ENCODE measurements around the gene ZNF564.

ZNF564 gene

DNA sequence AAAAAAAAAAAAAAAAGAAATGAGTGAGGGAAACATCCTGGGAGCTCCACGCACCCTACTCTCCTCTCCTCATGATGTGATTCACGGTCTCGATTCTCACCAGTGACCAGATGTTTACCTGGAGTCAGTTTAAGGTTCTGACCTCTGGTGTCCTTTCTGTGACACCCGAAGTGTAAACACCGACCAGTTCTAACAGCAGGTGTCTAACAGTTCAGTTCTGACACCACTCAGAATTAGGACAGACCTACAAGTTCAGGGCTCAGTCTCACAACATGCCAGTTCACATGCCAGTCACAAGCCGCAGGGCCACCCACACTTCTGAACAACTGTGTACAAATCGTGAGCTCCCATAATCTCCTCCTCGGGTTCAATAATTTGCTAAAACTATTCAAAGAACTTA, 6.0 kb downstream of the ZNF564 start:
- H3K9me3 ChIP-seq (ENCODE audit: insufficient read depth, low read length) = peaks cover 5% of the 10 kb centered on the region; the same call in 1 of the 2 replicates
- no peak for DNase-seq (ENCODE audit: low read depth, low spot score)
- H3K9ac ChIP-seq (ENCODE audit: insufficient read length, low read depth) = no peak overlapping the region

DNA sequence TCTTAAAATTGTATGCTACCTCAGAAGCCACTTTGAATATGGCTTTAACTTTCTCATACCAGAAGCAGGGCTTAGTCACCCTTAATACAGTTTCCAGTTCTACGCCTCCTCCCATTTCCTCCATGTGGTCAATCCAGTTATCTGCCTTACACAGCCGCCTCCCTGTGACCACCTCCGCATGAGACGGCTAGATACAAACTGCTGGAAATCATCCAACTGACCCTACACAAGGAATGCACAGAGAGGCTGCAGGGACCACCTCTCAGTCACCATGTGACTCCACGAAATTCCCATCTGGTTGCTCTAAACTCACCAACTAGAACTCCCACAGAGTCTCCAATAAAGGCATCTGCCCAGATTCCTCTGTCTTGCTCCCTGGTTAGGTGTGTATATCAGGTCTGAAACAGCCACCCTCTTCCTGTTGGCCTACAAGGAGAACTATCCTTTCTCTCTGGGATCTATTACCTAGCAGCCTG, 6.8 kb downstream of the ZNF564 start:
- Histone ChIP-seq H3K4me3 (ENCODE audit: insufficient read length, low read depth) (no peak overlapping the region), H3K4me1 (ENCODE audit: insufficient read depth, insufficient read length) (no peaks in the 10 kb centered on the region), H3K9ac (ENCODE audit: insufficient read length, low read depth) (no peak overlapping the region), H3K36me3 (ENCODE audit: insufficient read depth, insufficient read length, low read length) (peaks cover 39% of the 10 kb centered on the region), H3K27me3 (ENCODE audit: insufficient read depth, insufficient read length) (no peaks in the 10 kb centered on the region), H3K9me3 (ENCODE audit: insufficient read depth, low read length) (peaks cover 5% of the 10 kb centered on the region; the same call in 1 of the 2 replicates)
- DNase-seq (ENCODE audit: low read depth, low spot score) = no peak
- TF ChIP-seq YY1 (IDR thresholded peaks at IDR 0.05; ENCODE audit: insufficient read depth, insufficient read length) = no peak

More for the DNA sequence above, 6.0 kb downstream of the ZNF564 start:
- Histone ChIP-seq H3K36me3 (ENCODE audit: insufficient read depth, insufficient read length, low read length) (peaks cover 39% of the 10 kb centered on the region), H3K4me3 (ENCODE audit: insufficient read length, low read depth) (no peak overlapping the region), H3K4me1 (ENCODE audit: insufficient read depth, insufficient read length) (no peaks in the 10 kb centered on the region), H3K27me3 (ENCODE audit: insufficient read depth, insufficient read length) (no peaks in the 10 kb centered on the region)
- no peak for TF ChIP-seq ZNF274 (IDR thresholded peaks at IDR 0.05; ENCODE audit: low read depth, low read length)
- no peak for TF ChIP-seq YY1 (IDR thresholded peaks at IDR 0.05; ENCODE audit: insufficient read depth, insufficient read length)
- TF ChIP-seq SUZ12 (IDR thresholded peaks at IDR 0.05; ENCODE audit: extremely low read depth, insufficient read depth, insufficient read length) = no peak

DNA sequence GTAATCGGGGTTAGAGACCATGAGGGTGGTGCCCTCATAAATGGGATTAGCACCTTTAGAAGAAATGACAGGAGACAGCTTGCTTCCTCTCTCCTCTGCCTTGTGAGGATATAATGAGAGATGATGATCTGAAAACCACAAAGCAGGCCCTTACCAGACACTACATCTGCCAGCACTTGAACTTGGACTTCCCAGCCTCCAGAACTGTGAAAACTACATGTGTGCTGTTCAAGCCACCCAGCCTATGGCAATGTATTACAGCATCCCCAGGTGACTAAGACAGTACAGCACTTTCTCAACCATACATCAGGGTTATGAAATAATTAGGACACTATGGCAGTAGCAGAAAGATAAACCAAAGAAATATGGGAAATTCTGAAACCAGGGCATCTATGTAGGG, 7.4 kb downstream of the ZNF564 start:
- H3K4me1 ChIP-seq (ENCODE audit: insufficient read depth, insufficient read length) = no peaks in the 10 kb centered on the region
- H3K36me3 ChIP-seq (ENCODE audit: insufficient read depth, insufficient read length, low read length) = peaks cover 38% of the 10 kb centered on the region
- no peaks in the 10 kb centered on the region for H3K27me3 ChIP-seq (ENCODE audit: insufficient read depth, insufficient read length)
- H3K4me3 ChIP-seq (ENCODE audit: insufficient read length, low read depth) = no peak overlapping the region
- H3K9me3 ChIP-seq (ENCODE audit: insufficient read depth, low read length) = peaks cover 7% of the 10 kb centered on the region; the same call in 1 of the 2 replicates
- TF ChIP-seq SUZ12 (IDR thresholded peaks at IDR 0.05; ENCODE audit: extremely low read depth, insufficient read depth, insufficient read length) = no peak
- TF ChIP-seq YY1 (IDR thresholded peaks at IDR 0.05; ENCODE audit: insufficient read depth, insufficient read length) = no peak
- no peak for TF ChIP-seq ZNF274 (IDR thresholded peaks at IDR 0.05; ENCODE audit: low read depth, low read length)
- no peak overlapping the region for H3K9ac ChIP-seq (ENCODE audit: insufficient read length, low read depth)
- DNase-seq (ENCODE audit: low read depth, low spot score) = no peak

DNA sequence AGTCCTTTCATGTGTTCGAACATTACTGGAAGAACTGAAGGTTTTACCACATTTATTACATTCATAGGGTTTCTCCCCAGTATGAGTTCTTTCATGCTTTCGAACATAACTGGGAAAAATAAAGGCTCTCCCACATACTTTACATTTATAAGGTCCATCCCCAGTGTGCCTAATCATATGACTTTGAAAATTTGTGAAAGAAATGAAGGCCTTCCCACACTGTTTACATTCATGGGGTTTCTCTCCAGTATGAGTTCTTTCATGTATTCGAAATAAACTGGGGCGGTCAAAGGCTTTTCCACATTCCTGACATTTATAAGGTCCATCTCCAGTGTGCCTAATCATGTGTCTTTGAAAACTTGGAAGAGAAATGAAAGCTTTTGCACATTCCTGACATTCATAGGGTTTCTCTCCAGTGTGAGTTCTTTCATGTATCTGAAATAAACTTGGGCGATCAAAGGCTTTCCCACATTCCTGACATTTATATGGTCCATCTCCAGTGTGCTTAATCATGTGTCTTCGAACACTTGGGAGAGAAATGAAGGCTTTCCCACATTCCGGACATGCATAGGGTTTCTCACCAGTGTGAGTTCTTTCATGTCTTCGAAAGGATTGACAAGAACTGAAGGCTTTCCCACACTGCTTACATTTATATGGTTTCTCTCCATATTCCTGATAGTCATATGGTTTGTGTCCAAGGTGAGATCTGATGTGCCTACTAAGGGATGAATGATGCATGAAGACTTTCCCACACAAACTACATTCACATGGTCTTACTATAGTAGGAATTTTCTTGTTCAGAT, 24.0 kb downstream of the ZNF564 start:
- DNase-seq (ENCODE audit: low read depth, low spot score) = no peak
- Histone ChIP-seq H3K9me3 (ENCODE audit: insufficient read depth, low read length) (peaks cover 99% of the 10 kb centered on the region), H3K4me1 (ENCODE audit: insufficient read depth, insufficient read length) (no peaks in the 10 kb centered on the region), H3K27me3 (ENCODE audit: insufficient read depth, insufficient read length) (no peaks in the 10 kb centered on the region), H3K4me3 (ENCODE audit: insufficient read length, low read depth) (no peak overlapping the region), H3K36me3 (ENCODE audit: insufficient read depth, insufficient read length, low read length) (peaks cover 69% of the 10 kb centered on the region), H3K9ac (ENCODE audit: insufficient read length, low read depth) (no peak overlapping the region)
- TF ChIP-seq ZNF274 (IDR thresholded peaks at IDR 0.05; ENCODE audit: low read depth, low read length) = peak; percentile 93
- TF ChIP-seq YY1 (IDR thresholded peaks at IDR 0.05; ENCODE audit: insufficient read depth, insufficient read length) = no peak
- TF ChIP-seq SUZ12 (IDR thresholded peaks at IDR 0.05; ENCODE audit: extremely low read depth, insufficient read depth, insufficient read length) = no peak

DNA sequence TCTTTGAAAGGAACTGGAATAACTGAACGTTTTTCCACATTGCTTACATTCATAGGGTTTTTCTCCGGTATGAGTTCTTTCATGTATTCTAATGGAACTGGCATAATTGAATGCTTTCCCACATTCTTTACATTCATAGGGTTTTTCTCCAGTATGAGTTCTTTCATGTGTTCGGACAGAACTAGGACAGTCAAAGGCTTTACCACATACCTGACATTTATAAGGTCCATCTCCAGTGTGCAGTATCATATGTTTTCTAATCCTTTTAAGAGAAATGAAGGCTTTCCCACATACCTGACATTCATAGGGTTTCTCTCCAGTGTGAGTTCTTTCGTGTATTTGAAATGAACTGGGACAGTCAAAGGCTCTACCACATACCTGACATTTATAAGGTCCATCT, 24.7 kb downstream of the ZNF564 start:
- H3K9ac ChIP-seq (ENCODE audit: insufficient read length, low read depth) = no peak overlapping the region
- peaks cover 100% of the 10 kb centered on the region for H3K9me3 ChIP-seq (ENCODE audit: insufficient read depth, low read length)
- no peak for DNase-seq (ENCODE audit: low read depth, low spot score)
- TF ChIP-seq ZNF274 (IDR thresholded peaks at IDR 0.05; ENCODE audit: low read depth, low read length) (no peak), SUZ12 (IDR thresholded peaks at IDR 0.05; ENCODE audit: extremely low read depth, insufficient read depth, insufficient read length) (no peak), YY1 (IDR thresholded peaks at IDR 0.05; ENCODE audit: insufficient read depth, insufficient read length) (no peak)
- H3K4me1 ChIP-seq (ENCODE audit: insufficient read depth, insufficient read length) = no peaks in the 10 kb centered on the region
- peaks cover 67% of the 10 kb centered on the region for H3K36me3 ChIP-seq (ENCODE audit: insufficient read depth, insufficient read length, low read length)
- no peak overlapping the region for H3K4me3 ChIP-seq (ENCODE audit: insufficient read length, low read depth)
- no peaks in the 10 kb centered on the region for H3K27me3 ChIP-seq (ENCODE audit: insufficient read depth, insufficient read length)

DNA sequence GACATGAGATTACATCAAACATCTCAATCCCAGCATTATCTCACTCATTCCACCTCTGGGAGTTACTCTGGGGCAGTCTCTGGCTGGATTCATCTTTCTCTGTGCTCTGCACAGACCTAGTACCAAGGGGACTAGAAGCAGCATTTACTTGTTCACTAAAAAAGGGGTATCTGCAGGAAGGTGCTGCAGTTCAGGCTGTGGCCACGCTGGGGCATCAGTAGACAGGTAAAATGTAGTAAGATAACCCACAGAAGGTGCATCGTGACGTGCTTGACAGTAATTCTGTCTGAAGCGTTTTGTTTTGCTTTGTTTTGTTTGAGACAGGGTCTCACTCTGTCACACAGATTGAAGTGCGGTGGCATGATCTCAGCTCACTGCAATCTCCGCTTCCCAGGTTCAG, 29.3 kb downstream of the ZNF564 start:
- DNase-seq (ENCODE audit: low read depth, low spot score) = peak; percentile 33
- Histone ChIP-seq H3K4me1 (ENCODE audit: insufficient read depth, insufficient read length) (no peaks in the 10 kb centered on the region), H3K4me3 (ENCODE audit: insufficient read length, low read depth) (no peak overlapping the region), H3K9ac (ENCODE audit: insufficient read length, low read depth) (no peak overlapping the region), H3K36me3 (ENCODE audit: insufficient read depth, insufficient read length, low read length) (peaks cover 33% of the 10 kb centered on the region), H3K9me3 (ENCODE audit: insufficient read depth, low read length) (peaks cover 89% of the 10 kb centered on the region), H3K27me3 (ENCODE audit: insufficient read depth, insufficient read length) (no peaks in the 10 kb centered on the region)
- no peak for TF ChIP-seq ZNF274 (IDR thresholded peaks at IDR 0.05; ENCODE audit: low read depth, low read length)
- no peak for TF ChIP-seq SUZ12 (IDR thresholded peaks at IDR 0.05; ENCODE audit: extremely low read depth, insufficient read depth, insufficient read length)
- TF ChIP-seq YY1 (IDR thresholded peaks at IDR 0.05; ENCODE audit: insufficient read depth, insufficient read length) = no peak

DNA sequence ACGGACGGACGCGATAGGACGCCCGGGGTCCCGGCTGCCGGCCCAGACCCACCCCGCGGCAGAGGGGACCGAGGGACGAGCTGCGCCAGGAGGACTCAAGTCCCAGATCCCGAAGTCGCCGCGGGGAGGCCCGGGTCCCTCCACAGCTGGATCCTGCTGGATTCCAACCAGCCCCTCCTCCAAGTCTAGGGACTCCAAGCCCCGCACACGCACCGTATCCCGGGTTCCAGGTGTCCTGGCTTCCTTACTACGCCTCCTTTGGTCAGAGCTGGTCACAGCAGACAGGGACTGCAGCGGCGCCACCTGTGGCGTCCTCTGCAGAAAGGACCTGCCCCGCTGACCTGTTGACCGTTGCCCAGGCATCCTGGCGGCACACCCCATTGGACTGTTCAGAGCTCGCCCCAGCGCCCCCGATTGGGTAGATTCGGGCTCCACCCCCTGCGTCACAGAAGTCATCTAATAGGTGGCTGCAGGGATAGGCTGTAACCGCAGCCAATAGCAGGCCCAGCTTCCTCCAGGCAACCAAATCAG, 37.7 kb downstream of the ZNF564 start:
- Histone ChIP-seq H3K9me3 (ENCODE audit: insufficient read depth, low read length) (peaks cover 23% of the 10 kb centered on the region; the same call in 1 of the 2 replicates), H3K36me3 (ENCODE audit: insufficient read depth, insufficient read length, low read length) (no peaks in the 10 kb centered on the region), H3K4me1 (ENCODE audit: insufficient read depth, insufficient read length) (no peaks in the 10 kb centered on the region), H3K27me3 (ENCODE audit: insufficient read depth, insufficient read length) (no peaks in the 10 kb centered on the region), H3K9ac (ENCODE audit: insufficient read length, low read depth) (no peak overlapping the region), H3K4me3 (ENCODE audit: insufficient read length, low read depth) (peak overlapping the region; percentile 15)
- TF ChIP-seq ZNF274 (IDR thresholded peaks at IDR 0.05; ENCODE audit: low read depth, low read length) (no peak), SUZ12 (IDR thresholded peaks at IDR 0.05; ENCODE audit: extremely low read depth, insufficient read depth, insufficient read length) (no peak), YY1 (IDR thresholded peaks at IDR 0.05; ENCODE audit: insufficient read depth, insufficient read length) (no peak)
- DNase-seq (ENCODE audit: low read depth, low spot score) = peak; percentile 47

All from NT2/D1 (cell line).